ENCODE results near the gene TMEM14B. TPM values are rescaled to one million over a fixed set of nuclear protein-coding genes. Genes with fewer than 3 reads are reported as not detected.

TMEM14B gene
- total RNA-seq, 1 donor from 2014 or later: 62.3 TPM

- H3K36me3 Mint-ChIP-seq (ENCODE audit: unreplicated experiment): no peaks in the 10 kb centered on the region
- peaks cover 2% of the 10 kb centered on the region for H3K4me1 Mint-ChIP-seq (ENCODE audit: low read depth, unreplicated experiment)
- no peak for TF ChIP-seq CTCF (IDR thresholded peaks at IDR 0.05; ENCODE audit: partially characterized antibody, unreplicated experiment)
- no peak overlapping the region for H3K27ac Mint-ChIP-seq (ENCODE audit: unreplicated experiment)
- H3K27me3 Mint-ChIP-seq (ENCODE audit: unreplicated experiment): no peaks in the 10 kb centered on the region
- DNase-seq: no peak
- no peak overlapping the region for H3K4me3 Mint-ChIP-seq (ENCODE audit: unreplicated experiment)
- H3K9me3 Mint-ChIP-seq (ENCODE audit: unreplicated experiment): no peaks in the 10 kb centered on the region
Observed at GRCh38 chr6:10793035-10793434, 45.4 kb downstream of the TMEM14B start.

- no peaks in the 10 kb centered on the region for H3K27me3 Mint-ChIP-seq (ENCODE audit: unreplicated experiment)
- H3K36me3 Mint-ChIP-seq (ENCODE audit: unreplicated experiment): no peaks in the 10 kb centered on the region
- DNase-seq: no peak
- TF ChIP-seq CTCF (IDR thresholded peaks at IDR 0.05; ENCODE audit: partially characterized antibody, unreplicated experiment): no peak
- H3K4me1 Mint-ChIP-seq (ENCODE audit: low read depth, unreplicated experiment): peaks cover 2% of the 10 kb centered on the region
- H3K9me3 Mint-ChIP-seq (ENCODE audit: unreplicated experiment): no peaks in the 10 kb centered on the region
- no peak overlapping the region for H3K4me3 Mint-ChIP-seq (ENCODE audit: unreplicated experiment)
- H3K27ac Mint-ChIP-seq (ENCODE audit: unreplicated experiment): no peak overlapping the region
Observed at GRCh38 chr6:10793695-10794094, 46.1 kb downstream of the TMEM14B start.

- Mint-ChIP-seq H3K4me1 (ENCODE audit: low read depth, unreplicated experiment) (peaks cover 2% of the 10 kb centered on the region), H3K36me3 (ENCODE audit: unreplicated experiment) (no peaks in the 10 kb centered on the region), H3K27ac (ENCODE audit: unreplicated experiment) (no peak overlapping the region), H3K27me3 (ENCODE audit: unreplicated experiment) (no peaks in the 10 kb centered on the region), H3K9me3 (ENCODE audit: unreplicated experiment) (no peaks in the 10 kb centered on the region), H3K4me3 (ENCODE audit: unreplicated experiment) (no peak overlapping the region)
- TF ChIP-seq CTCF (IDR thresholded peaks at IDR 0.05; ENCODE audit: partially characterized antibody, unreplicated experiment): no peak
- DNase-seq: no peak
Observed at GRCh38 chr6:10794239-10794638, 46.6 kb downstream of the TMEM14B start.

- DNase-seq: no peak
- TF ChIP-seq CTCF (IDR thresholded peaks at IDR 0.05; ENCODE audit: partially characterized antibody, unreplicated experiment): no peak
- Mint-ChIP-seq H3K9me3 (ENCODE audit: unreplicated experiment) (no peaks in the 10 kb centered on the region), H3K27me3 (ENCODE audit: unreplicated experiment) (no peaks in the 10 kb centered on the region), H3K4me3 (ENCODE audit: unreplicated experiment) (no peak overlapping the region), H3K4me1 (ENCODE audit: low read depth, unreplicated experiment) (peaks cover 2% of the 10 kb centered on the region), H3K27ac (ENCODE audit: unreplicated experiment) (no peak overlapping the region), H3K36me3 (ENCODE audit: unreplicated experiment) (no peaks in the 10 kb centered on the region)
Observed at GRCh38 chr6:10800810-10801209, 53.2 kb downstream of the TMEM14B start.

- H3K36me3 Mint-ChIP-seq (ENCODE audit: unreplicated experiment): no peaks in the 10 kb centered on the region
- no peak overlapping the region for H3K4me3 Mint-ChIP-seq (ENCODE audit: unreplicated experiment)
- peak; percentile 72 for DNase-seq
- peaks cover 2% of the 10 kb centered on the region for H3K4me1 Mint-ChIP-seq (ENCODE audit: low read depth, unreplicated experiment)
- no peak overlapping the region for H3K27ac Mint-ChIP-seq (ENCODE audit: unreplicated experiment)
- H3K9me3 Mint-ChIP-seq (ENCODE audit: unreplicated experiment): no peaks in the 10 kb centered on the region
- peak; percentile 97 for TF ChIP-seq CTCF (IDR thresholded peaks at IDR 0.05; ENCODE audit: partially characterized antibody, unreplicated experiment)
- H3K27me3 Mint-ChIP-seq (ENCODE audit: unreplicated experiment): no peaks in the 10 kb centered on the region
Observed at GRCh38 chr6:10801224-10801848, 53.7 kb downstream of the TMEM14B start.

Other genes starting within 250 kb of the TMEM14B start
- gene GCNT2, start 226.5 kb upstream of the TMEM14B start, total RNA-seq (ENCODE audit: unreplicated experiment): 13.2 TPM
- 4.1 TPM for gene C6orf52, start 53.2 kb upstream of the TMEM14B start, total RNA-seq (ENCODE audit: unreplicated experiment)
- gene PAK1IP1, start 52.8 kb upstream of the TMEM14B start, total RNA-seq (ENCODE audit: unreplicated experiment): 14.6 TPM
- 85.0 TPM for gene TMEM14C, start 24.7 kb upstream of the TMEM14B start, total RNA-seq (ENCODE audit: unreplicated experiment)
- gene MAK, start 90.7 kb downstream of the TMEM14B start, total RNA-seq (ENCODE audit: unreplicated experiment): not detected
- not detected for gene GCM2, start 134.2 kb downstream of the TMEM14B start, total RNA-seq (ENCODE audit: unreplicated experiment)
- gene SYCP2L, start 139.2 kb downstream of the TMEM14B start, total RNA-seq (ENCODE audit: unreplicated experiment): 20.5 TPM